CD14-positive monocyte (primary cell): Measurements from ENCODE around the gene NCBP3. TPM values are rescaled to one million over a fixed set of nuclear protein-coding genes. Genes with fewer than 3 reads are reported as not detected.

Experiments
- DNase-seq, 3 donors: peaks; one replicate each; pipeline ENCODE4 v3.0.0-alpha.2; 2011 to 2022
- H2AFZ ChIP-seq: 2 replicates; pipeline ENCODE4 v1.6.0; 2012; ENCODE audit warnings: mild to moderate bottlenecking, low read depth, low read length, inconsistent platforms; ENCODE audit not compliant: insufficient read depth, poor library complexity, severe bottlenecking
- H3K27ac ChIP-seq, 2 donors: 1 replicate in 1 of 2; 2 replicates in 1 of 2; pipeline ENCODE4 v1.5.1; 2012 to 2013; ENCODE audit warnings: low read length in 2 of 2, control low read depth in 1 of 2, inconsistent platforms in 1 of 2, low read depth in 1 of 2, mild to moderate bottlenecking in 1 of 2
- H3K27me3 ChIP-seq, 2 donors: one replicate each; pipeline versions ENCODE4 v1.6.0 to v1.6.1; 2011 to 2013; ENCODE audit warnings: low read length in 2 of 2; ENCODE audit not compliant: control insufficient read depth in 2 of 2, insufficient read depth in 2 of 2
- H3K36me3 ChIP-seq, 2 donors: replicated peaks in 1 of 2; 1 replicate in 1 of 2; 2 replicates in 1 of 2; pipeline versions ENCODE4 v1.5.1 to v1.6.1; 2012 to 2013; ENCODE audit warnings: low read length in 2 of 2, control low read depth in 1 of 2, inconsistent platforms in 1 of 2, mild to moderate bottlenecking in 1 of 2; ENCODE audit not compliant: insufficient read depth in 2 of 2, control insufficient read depth in 1 of 2
- H3K4me1 ChIP-seq, 2 donors: 1 replicate in 1 of 2; 2 replicates in 1 of 2; pipeline versions ENCODE4 v1.5.1 to v1.6.1; 2012 to 2013; ENCODE audit warnings: low read length in 2 of 2, control low read depth in 1 of 2, inconsistent platforms in 1 of 2, mild to moderate bottlenecking in 1 of 2, moderate library complexity in 1 of 2; ENCODE audit not compliant: insufficient read depth in 2 of 2, control insufficient read depth in 1 of 2
- H3K4me2 ChIP-seq: replicated peaks from 2 replicates; pipeline ENCODE3; 2012; ENCODE audit warnings: low read length, moderate library complexity, mild to moderate bottlenecking; ENCODE audit not compliant: poor library complexity, severe bottlenecking; ENCODE audit errors: extremely low read depth
- H3K4me3 ChIP-seq, 3 experiments: fragments of 200-600 bp in 1 of 3; sonication (generic) in 1 of 3; replicated peaks in 1 of 3; 1 replicate in 2 of 3; 2 replicates in 1 of 3; pipeline ENCODE4 v1.5.1; 2011 to 2013; ENCODE audit warnings: low read length in 3 of 3, mild to moderate bottlenecking in 3 of 3, control low read depth in 2 of 3, low read depth in 2 of 3, inconsistent platforms in 1 of 3, moderate library complexity in 1 of 3
- H3K79me2 ChIP-seq: 2 replicates; pipeline ENCODE4 v1.6.0; 2012; ENCODE audit warnings: mild to moderate bottlenecking, control low read depth, inconsistent platforms, low read length, moderate library complexity; ENCODE audit not compliant: insufficient read depth
- H3K9ac ChIP-seq: 2 replicates; pipeline ENCODE4 v1.6.0; 2017; ENCODE audit warnings: low read length, mild to moderate bottlenecking; ENCODE audit not compliant: insufficient read depth, poor library complexity, severe bottlenecking
- H3K9me3 ChIP-seq, 2 donors: replicated peaks in 1 of 2; 1 replicate in 1 of 2; 2 replicates in 1 of 2; pipeline versions ENCODE4 v1.5.1 to v1.6.1; 2012 to 2013; ENCODE audit warnings: low read length in 2 of 2, control low read depth in 1 of 2; ENCODE audit not compliant: control insufficient read depth in 1 of 2, insufficient read depth in 1 of 2
- H4K20me1 ChIP-seq: 2 replicates; pipeline ENCODE4 v1.6.0; 2012; ENCODE audit warnings: mild to moderate bottlenecking, low read length, control low read depth, moderate library complexity; ENCODE audit not compliant: insufficient read depth
- H3K27ac Mint-ChIP-seq, 7 donors: one replicate each; pipeline ENCODE4 v1.8.0; 2020; ENCODE audit warnings: mild to moderate bottlenecking in 7 of 7, mixed read lengths in 7 of 7, moderate library complexity in 6 of 7, inconsistent platforms in 2 of 7
- H3K27me3 Mint-ChIP-seq, 3 donors: one replicate each; pipeline ENCODE4 v1.8.0; 2021 to 2022; ENCODE audit warnings: low read depth in 3 of 3, mild to moderate bottlenecking in 3 of 3, mixed read lengths in 3 of 3, moderate library complexity in 3 of 3, inconsistent platforms in 1 of 3
- H3K36me3 Mint-ChIP-seq, 2 donors: one replicate each; pipeline ENCODE4 v1.8.0; 2020; ENCODE audit warnings: mixed read lengths in 2 of 2, inconsistent platforms in 1 of 2, mild to moderate bottlenecking in 1 of 2
- H3K4me1 Mint-ChIP-seq: one replicate; pipeline ENCODE4 v1.8.0; 2020; ENCODE audit warnings: mild to moderate bottlenecking, mixed read lengths
- H3K4me3 Mint-ChIP-seq, 2 donors: one replicate each; pipeline ENCODE4 v1.8.0; 2020; ENCODE audit warnings: mild to moderate bottlenecking in 2 of 2, mixed read lengths in 2 of 2, moderate library complexity in 1 of 2
- H3K9me3 Mint-ChIP-seq, 7 donors: one replicate each; pipeline ENCODE4 v1.8.0; 2020 to 2022; ENCODE audit warnings: mixed read lengths in 7 of 7, mild to moderate bottlenecking in 6 of 7, moderate library complexity in 6 of 7, inconsistent platforms in 2 of 7
- CTCF ChIP-seq: fragments of 200-600 bp; IDR thresholded peaks from one replicate; pipeline ENCODE4 v1.8.0; 2022; ENCODE audit warnings: antibody characterized with exemption, mild to moderate bottlenecking
- WGBS: methylation state at CpG from one replicate; pipeline ENCODE4 v1.1.5; 2013; ENCODE audit warnings: missing lambda C conversion rate; ENCODE audit not compliant: insufficient coverage; 5-methylcytosine and 5-hydroxymethylcytosine counted together
- intact Hi-C, 2 donors: fragments of 100-400 bp; cut with micrococcal nuclease; formaldehyde crosslinking; loops; one replicate each; pipeline versions ENCODE4 v1.15.0 to v1.15.1; 2023
- polyA plus RNA-seq, 3 donors: library from polyadenylated mRNA; depleted of rRNA in 1 of 3; unstranded in 2 of 3; stranded (reverse) in 1 of 3; fragments of 300-500 nt in 2 of 3; fragments of >200 nt in 1 of 3; fragmentation: Illumina TruSeq in 2 of 3; gene quantifications; 1 replicate in 2 of 3; 2 replicates in 1 of 3; pipeline ENCODE4 v1.2.3, GENCODE V29; 2012 to 2021

Gene NCBP3
- polyA plus RNA-seq, 3 donors, result 4.9 to 19.0 (median 8.5) TPM

DNA sequence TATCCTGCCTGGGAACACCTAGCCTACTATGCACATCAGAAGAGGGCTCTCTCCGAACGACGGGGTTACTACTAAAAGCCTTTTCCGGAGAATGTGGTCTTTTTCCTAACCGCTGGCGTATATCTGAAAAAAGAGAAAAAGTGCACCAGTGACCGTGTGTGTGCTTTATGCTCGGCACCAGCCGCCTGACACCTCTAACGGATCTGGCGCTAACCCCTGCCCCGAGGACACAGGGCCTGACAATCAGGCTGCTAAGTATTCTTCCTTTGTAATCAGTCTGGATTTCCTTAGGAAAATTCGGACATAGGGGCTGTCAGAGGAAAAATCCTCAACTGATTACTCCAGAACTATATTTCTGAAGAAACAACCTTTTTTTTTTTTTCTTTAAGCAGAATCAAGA is 31.7 kb downstream of the NCBP3 start:
- intact Hi-C loops, result no loop called here
- H3K36me3 ChIP-seq, result peaks cover 87 to 98% of the 10 kb centered on the region in 2 donors
- no peak overlapping the region for H2AFZ ChIP-seq
- H4K20me1 ChIP-seq, result no peaks in the 10 kb centered on the region
- no peaks in the 10 kb centered on the region for H3K27me3 ChIP-seq
- Mint-ChIP-seq H3K27me3 (peaks cover 0 to 4% (median 1%) of the 10 kb centered on the region in 3 donors), H3K9me3 (no peaks in the 10 kb centered on the region), H3K4me1 (no peaks in the 10 kb centered on the region), H3K4me3 (no peak overlapping the region), H3K36me3 (peaks cover 84 to 95% of the 10 kb centered on the region in 2 donors), H3K27ac (peak overlapping the region in 4 of 7 donors; percentile 1 to 75 (median 36))
- H3K9ac ChIP-seq, result no peak overlapping the region
- H3K9me3 ChIP-seq, result no peaks in the 10 kb centered on the region
- H3K79me2 ChIP-seq, result no peaks in the 10 kb centered on the region
- no peak overlapping the region for H3K4me3 ChIP-seq
- 98% methylated on average over 12 of the region's 13 CpGs for WGBS
- no peak for TF ChIP-seq CTCF
- H3K4me1 ChIP-seq, result no peaks in the 10 kb centered on the region
- H3K4me2 ChIP-seq, result no peak overlapping the region
- no peak for DNase-seq
- H3K27ac ChIP-seq, result no peak overlapping the region

DNA sequence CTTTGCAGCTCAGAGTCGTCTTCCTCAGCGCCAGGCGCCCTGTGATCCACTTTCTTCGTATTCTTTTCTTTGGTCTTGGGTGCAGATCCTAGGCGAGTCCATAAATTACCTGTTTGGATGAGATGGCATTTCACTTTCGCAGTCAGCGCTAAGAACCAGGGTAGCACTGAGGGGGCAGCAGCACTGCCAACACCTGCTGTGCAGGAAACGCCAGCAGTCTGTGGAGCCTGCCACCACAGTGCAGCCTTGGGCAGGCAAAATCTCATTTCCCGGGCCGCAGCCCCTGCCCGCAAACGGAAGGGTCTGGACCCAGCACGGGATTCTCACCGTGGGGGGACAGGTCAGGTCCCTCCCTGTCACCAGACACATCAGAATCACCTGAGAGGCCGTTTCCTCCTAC is 32.9 kb downstream of the NCBP3 start:
- Mint-ChIP-seq H3K4me1 (no peaks in the 10 kb centered on the region), H3K9me3 (no peaks in the 10 kb centered on the region), H3K4me3 (no peak overlapping the region), H3K27me3 (peaks cover 0 to 4% (median 1%) of the 10 kb centered on the region in 3 donors), H3K36me3 (peaks cover 79 to 95% of the 10 kb centered on the region in 2 donors), H3K27ac (peak overlapping the region in 2 of 7 donors; percentile 47 to 64)
- no peak for TF ChIP-seq CTCF
- H3K27me3 ChIP-seq, result no peaks in the 10 kb centered on the region
- H3K27ac ChIP-seq, result no peak overlapping the region
- H3K4me3 ChIP-seq, result no peak overlapping the region
- H3K4me2 ChIP-seq, result no peak overlapping the region
- peaks cover 86 to 98% of the 10 kb centered on the region in 2 donors for H3K36me3 ChIP-seq
- H4K20me1 ChIP-seq, result no peaks in the 10 kb centered on the region
- no peaks in the 10 kb centered on the region for H3K79me2 ChIP-seq
- intact Hi-C loops, result no loop called here
- no peak for DNase-seq
- H3K9me3 ChIP-seq, result no peaks in the 10 kb centered on the region
- WGBS, result 97% methylated on average over 9 of the region's 15 CpGs
- no peak overlapping the region for H2AFZ ChIP-seq
- no peak overlapping the region for H3K9ac ChIP-seq
- no peaks in the 10 kb centered on the region for H3K4me1 ChIP-seq
